GM18520 (cell line): ENCODE data around the gene MBD3L4.
A peak's percentile ranks its signal among the peaks of the same experiment; 100 is the strongest.
"Not testable (repeated sequence)": the region's sequence is repeated elsewhere in the genome, so short reads cannot be mapped to it uniquely, and the experiment has no call there.

Source experiments
- ATAC-seq: cut with Tn5 transposase; IDR thresholded peaks from one replicate; pipeline ENCODE4 v1.9.1; 2021; ENCODE audit not compliant: unreplicated experiment

Gene MBD3L4

GRCh38 chr19:7040079-7040478 lies at the start of gene MBD3L4:
Gene MBD3L4, minus strand, starts transcription at chr19:7040179. Its CDS starts 35 bp downstream, at chr19:7040144.
- ATAC-seq, result not testable (repeated sequence)

GRCh38 chr19:7088999-7089398 lies 49.0 kb upstream of the MBD3L4 start:
- no peak for ATAC-seq

DNA sequence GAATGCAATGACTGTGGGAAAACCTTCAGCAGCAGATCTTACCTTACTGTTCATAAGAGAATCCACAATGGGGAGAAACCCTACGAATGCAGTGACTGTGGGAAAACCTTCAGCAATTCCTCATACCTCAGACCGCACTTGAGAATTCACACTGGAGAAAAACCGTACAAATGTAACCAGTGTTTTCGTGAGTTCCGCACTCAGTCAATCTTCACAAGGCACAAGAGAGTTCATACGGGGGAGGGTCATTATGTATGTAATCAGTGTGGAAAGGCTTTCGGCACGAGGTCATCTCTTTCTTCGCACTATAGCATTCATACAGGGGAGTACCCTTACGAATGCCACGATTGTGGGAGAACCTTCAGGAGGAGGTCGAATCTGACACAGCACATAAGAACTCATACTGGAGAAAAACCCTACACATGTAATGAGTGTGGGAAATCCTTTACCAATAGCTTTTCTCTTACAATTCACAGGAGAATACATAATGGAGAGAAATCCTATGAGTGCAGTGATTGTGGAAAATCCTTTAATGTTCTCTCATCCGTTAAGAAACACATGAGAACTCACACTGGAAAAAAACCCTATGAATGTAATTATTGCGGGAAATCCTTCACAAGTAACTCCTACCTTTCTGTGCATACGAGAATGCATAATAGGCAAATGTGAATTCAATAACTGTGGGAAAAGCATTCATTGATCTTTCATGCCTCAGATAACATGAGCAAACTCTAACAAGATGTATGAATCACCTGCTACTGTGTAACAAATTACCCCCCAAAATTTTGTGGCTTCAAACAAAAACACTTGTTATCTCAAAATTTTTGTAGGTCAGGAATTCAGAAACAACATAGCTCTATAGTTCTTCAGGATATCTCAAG lies 43.3 kb upstream of the MBD3L4 start:
- no peak for ATAC-seq

DNA sequence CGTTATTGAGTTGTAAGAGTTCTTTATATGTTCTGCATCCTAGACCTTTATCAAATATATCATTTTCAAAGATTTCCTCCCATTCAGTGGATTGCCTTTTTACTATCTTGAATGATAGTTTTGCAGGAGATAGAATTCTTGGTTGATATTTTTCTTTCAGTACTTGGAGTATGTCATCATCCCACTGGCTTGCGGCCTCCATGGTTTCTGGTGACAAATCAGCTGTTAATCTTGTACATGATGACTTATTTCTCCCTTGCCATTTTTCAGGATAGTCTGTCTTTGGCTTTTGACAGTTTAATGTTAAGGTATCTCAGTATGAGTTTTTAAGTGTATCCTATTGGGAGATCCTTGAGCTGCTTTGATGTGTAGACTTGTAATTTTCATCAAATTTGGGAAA lies 38.0 kb upstream of the MBD3L4 start:
- no peak for ATAC-seq

GRCh38 chr19:7076151-7076550 lies 36.2 kb upstream of the MBD3L4 start:
- no peak for ATAC-seq

DNA sequence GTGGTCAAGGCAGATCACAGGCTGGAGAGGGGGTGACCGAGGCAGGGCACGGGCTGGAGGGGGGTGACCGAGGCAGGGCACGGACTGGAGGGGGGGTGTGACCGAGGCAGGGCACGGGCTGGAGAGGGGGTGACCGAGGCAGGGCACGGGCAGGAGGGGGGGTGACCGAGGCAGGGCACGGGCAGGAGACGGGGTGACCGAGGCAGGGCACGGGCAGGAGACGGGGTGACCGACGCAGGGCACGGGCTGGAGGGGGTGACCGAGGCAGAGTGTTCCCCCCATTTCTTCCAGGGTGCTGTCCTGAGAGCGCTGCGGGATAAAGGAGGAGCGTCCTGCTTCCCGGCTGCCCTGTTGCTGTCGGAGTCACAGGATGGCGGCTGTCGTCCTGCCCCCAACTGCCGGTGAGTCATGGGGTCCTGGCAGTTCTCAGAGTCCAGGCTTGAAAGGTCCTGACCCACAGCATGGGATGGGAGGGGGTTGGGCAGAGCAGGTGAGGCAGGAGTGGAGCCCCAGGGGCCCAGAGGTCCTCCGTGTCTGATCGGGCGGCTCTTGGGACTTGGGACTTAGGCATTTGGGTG lies 34.8 kb upstream of the MBD3L4 start:
- no peak for ATAC-seq

DNA sequence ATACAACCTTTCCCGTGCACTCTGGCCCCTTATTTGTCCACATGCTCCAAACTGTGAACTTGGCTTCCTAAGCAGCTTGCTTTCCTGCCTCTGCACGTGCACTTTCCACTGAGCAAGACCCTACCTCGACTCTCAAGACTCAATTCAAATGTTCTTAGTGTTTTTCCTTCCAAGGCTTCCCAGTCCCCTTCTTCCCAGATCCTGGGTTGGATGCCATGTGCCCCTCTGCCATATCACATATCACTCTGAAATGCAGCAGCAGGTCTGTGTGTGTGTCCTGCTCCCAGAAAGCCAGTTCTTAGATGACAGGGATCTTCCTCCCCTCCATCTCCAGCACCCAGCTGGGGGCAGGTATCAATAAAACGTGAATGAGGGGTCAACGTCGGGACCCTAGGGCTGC lies 32.6 kb upstream of the MBD3L4 start:
- ATAC-seq, result no peak

DNA sequence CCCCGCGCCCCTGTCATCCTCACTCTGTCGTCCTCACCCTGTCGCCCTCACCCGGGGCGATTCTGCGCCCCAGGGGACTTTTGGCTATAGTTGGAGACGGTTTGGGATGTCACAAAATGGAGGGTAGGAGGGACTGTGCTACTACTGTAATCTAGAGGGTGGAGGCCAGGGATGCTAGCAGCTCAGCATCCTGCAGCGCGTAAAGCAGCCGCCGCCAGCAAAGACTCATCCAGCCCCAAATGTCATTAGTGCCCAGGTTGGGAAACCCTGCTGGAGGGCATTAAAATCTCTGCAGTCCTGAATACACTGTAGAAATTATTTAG lies 29.9 kb upstream of the MBD3L4 start:
- ATAC-seq, result no peak

DNA sequence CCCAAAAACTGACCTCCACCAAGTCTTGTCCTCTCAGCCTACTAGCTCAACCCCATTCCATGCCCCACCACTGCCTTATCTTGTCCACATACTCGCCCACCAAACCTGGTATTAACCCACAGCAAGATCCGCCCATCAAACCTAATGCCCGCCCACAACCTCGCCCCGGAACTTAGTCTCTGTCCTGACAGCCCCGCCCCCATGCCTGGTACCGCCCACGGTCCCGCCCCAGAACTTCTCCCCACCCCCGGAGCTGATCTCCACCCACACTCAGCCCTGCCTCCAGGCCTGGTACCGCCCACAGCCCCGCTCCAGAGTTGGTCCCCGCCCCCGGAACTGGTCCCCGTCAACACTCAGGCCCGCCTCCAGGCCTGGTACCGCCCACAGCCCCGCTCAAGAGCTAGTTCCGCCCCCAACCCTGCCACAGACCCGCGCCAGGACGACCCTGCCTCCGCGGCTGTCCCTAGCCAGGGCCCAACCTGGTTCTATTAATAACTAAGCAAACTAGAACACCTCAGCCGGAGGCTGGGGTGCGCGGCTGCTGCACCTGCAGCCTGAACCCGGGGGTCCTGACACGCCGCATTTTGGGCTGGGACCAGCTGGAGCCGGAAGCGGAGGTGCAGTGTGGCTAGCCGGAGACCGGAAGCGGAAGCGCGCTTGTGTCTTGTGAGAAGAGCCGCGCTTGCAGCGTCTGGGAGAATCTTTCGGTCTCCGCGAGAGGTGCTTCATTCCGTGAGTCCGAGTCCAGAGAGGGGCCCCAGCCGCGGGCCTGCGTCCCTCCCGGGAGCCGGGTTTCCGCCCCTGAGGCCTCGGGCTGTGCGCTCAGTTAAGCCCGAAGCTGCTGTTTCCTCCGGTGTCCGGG lies 29.3 kb upstream of the MBD3L4 start, which contains the start of gene ZNF557:
Gene ZNF557 (plus strand): TSS at position 662 of the 862 bp plus-strand sequence. CDS start 5,372 bp downstream, outside the sequence.
- ATAC-seq, result peak; percentile 82

DNA sequence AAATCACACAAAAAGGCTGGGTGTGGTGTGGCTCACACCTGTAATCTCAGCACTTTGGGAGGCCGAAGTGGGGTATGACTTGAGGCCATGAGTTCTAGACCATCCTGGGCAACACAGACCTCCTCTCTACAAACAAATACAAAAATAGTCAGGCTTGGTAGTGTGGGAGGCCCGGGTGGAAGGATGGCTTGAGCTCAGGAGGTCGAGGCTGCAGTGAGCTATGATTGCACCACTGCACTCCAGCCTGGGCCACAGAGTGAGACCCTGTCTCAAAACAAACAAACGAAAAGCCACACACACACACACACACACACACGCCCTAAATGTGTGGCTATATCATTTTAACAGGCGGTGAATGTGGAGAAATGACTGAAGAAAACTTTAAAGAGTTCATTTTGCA lies 28.6 kb upstream of the MBD3L4 start:
- ATAC-seq, result no peak

- no peak for ATAC-seq
Measured at GRCh38 chr19:7067716-7068115, 27.7 kb upstream of the MBD3L4 start.

DNA sequence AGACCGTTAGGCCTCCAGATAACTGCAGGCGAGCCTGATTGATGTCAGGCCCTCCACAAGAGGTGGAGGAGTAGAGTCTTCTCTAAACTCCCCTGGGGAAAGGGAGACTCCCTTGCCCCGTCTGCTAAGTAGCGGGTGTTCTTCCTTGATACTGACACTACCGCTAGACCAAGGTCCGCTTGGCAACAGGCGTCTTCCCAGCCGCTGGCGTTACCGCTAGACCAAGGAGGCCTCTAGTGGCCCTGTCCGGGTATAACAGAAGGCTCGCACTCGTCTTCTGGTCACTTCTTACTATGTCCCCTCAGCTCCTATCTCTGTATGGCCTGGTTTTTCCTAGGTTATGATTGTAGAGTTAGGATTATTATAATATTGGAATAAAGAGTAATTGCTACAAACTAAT lies 27.1 kb upstream of the MBD3L4 start:
- not testable (repeated sequence) for ATAC-seq

DNA sequence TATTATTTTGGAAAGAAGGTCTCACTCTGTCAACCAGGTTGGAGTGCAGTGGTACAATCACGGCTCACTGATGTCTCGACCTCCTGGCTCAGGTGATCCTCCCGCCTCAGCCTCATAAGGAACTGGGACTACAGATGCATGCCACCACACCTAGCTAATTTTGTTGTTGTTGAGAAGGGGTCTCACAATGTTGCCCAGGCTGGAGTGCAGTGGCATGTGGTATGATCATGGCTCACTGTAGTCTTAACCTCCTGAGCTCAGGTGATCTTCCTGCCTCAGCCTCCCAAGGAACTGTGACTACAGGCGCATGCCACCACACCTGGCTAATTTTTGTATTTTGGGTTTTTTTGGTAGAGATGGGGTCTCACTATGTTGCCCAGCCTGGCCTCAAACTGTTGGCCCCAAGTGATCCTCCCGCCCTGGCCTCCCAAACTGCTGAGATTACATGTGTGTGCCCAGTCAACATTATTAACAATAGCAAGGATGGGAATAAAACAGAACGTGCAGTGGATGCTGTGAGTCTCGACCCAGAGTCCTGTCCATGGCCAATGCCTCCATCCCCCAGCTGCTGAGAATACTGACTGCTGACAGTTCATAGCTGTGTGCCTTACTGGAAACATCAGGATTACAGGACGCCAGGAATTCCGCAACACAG lies 23.9 kb upstream of the MBD3L4 start:
- ATAC-seq, result no peak

GRCh38 chr19:7063339-7063738 lies 23.4 kb upstream of the MBD3L4 start:
- no peak for ATAC-seq

DNA sequence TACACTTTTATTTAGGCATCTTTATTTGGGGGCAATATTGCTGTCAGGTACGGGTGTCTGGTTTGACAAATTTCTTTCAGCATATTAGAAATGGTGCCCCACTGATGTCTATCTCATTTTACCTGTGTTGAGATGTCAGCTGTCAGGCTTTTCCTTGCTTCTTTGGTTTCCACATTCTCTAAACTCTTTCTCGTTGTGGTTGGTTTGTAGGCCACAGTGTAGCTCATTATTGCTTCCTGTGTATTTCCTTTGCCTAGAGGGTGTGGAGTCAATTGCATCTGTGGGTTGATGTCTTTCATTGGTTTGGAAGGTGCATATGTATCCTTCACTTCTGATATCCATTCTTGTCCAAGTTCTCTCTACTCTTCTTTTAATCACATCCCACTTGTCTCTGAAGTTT lies 20.0 kb upstream of the MBD3L4 start:
- not testable (repeated sequence) for ATAC-seq

DNA sequence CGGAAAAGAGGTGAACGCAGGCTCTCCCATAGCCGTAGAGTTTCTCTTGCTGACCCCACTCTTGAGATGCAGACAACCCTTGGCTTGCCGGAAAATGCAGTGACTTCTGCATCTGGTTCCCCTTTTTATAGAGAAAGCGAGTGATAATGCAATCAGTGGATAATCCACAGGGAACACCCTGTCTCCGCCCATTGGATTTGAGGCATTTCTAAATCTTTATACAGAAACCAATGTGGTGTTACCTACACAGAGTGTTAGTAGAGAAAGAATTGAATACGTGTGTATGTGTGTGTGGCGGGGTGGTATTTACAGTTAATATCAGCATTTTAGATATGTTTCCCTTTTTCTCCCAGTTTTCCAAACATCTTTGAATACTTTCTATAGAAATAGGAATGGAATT lies 18.6 kb upstream of the MBD3L4 start, which contains the start of gene MBD3L3:
Gene MBD3L3 (minus strand): TSS at position 101 of the 400 bp plus-strand sequence. CDS start 71 bp downstream, at position 30.
- ATAC-seq, result not testable (repeated sequence)

DNA sequence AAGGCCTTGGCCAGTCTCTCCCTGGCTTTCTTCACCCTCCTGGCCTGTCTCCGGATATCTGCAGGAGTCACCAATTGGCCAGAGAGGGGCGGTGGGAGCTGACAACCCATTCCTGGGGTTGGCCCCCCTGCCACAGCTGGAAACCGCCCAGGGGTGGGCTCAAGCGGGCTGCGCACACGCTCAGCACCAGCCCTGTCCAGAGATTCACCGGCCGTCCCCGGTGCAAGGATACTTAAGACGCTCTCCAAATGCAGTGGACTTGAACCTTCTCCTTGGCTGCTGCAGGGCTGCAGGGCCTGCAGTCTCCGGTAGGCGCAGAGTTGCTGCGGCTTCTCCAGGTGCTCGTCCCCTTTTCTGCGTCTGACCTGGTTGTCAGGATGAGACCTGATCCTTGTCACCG lies 16.4 kb upstream of the MBD3L4 start:
- ATAC-seq, result not testable (repeated sequence)

GRCh38 chr19:7055679-7056078 lies 15.7 kb upstream of the MBD3L4 start:
- ATAC-seq, result not testable (repeated sequence)

DNA sequence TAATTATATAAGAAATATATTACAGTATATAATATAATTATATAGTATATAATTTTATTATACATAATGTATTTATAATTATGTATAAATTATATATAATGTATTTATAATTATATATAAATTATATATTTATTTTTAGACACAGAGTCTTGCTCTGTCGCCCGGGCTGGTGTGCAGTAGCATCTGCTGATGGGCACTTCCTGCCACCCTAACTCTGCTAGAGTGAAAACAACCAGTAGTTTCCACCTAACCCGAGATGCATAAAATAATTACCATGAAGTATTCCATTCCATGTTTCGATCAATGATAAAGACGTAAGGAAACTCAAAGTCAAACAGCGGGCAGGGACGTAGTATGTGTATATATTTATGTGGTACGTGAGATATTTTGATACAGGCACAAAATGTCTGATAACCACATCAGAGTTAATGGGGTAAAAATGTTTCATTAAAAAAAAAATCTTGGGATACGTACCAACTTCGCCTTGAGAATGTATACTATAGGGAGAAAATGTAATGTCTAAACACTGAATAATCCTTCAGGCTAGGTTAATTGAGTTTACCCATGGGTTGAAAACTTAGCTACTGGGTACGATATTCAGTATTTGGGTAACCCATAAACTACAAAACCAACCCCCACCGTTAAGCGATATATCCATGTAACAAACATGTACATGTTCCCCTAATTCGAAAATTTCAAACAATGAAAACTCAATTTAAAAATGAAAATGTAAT lies 14.8 kb upstream of the MBD3L4 start:
- ATAC-seq, result not testable (repeated sequence)

- ATAC-seq, result not testable (repeated sequence)
Measured at GRCh38 chr19:7052896-7053295, 12.9 kb upstream of the MBD3L4 start.
